Measurements from ENCODE around the gene TEAD1. TPM values are rescaled to one million over a fixed set of nuclear protein-coding genes. Genes with fewer than 3 reads are reported as not detected.
A peak's percentile ranks its signal among the peaks of the same experiment; 100 is the strongest.

TEAD1 gene
- total and polyA plus RNA-seq, 2 donors (not counting 3 experiments of a cell fraction or from before 2014, with no cell fraction given) = 15.3 to 49.0 TPM

DNA sequence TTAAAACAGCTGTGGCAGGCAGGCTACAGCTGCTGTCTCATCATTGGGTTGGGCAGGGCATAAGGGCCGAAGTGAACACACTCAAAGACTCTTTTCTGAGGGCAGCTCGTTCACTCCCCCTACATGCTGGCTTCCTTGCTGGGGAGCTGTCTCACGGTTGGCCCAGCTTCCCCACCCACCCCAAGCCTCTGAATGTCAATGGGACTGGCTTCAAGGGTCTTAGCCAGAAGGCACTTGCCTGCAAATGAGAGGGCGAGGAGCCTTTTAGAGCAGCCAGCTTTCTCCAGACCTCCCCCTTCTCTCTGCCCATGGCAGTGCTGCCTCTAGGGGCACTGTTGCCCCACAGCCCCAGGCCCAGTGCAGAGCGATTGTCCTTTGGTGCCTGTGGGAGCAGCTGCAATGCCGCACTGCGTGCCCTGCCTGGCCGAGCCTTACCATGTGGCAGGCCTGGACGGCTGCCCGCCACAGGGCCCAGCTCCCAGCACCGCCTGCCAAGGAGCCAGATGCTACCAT is 240.2 kb downstream of the TEAD1 start:
- Histone ChIP-seq H3K79me2 (ENCODE audit: control insufficient read depth, insufficient read depth, low read length) (no peaks in the 10 kb centered on the region), H3K27ac (ENCODE audit: insufficient read depth, low read depth, low read length) (no peak overlapping the region), H3K4me2 (ENCODE audit: insufficient read depth, low read length) (no peak overlapping the region), H3K36me3 (ENCODE audit: control insufficient read depth in 2 of 2, extremely low read depth in 1 of 2, insufficient read depth in 2 of 2, low read length in 2 of 2) (peaks cover 0 to 5% of the 10 kb centered on the region in 2 experiments), H3K4me3 (replicated peaks in 1 of 3; ENCODE audit: insufficient read depth in 1 of 3, low read depth in 1 of 3, low read length in 3 of 3) (no peak overlapping the region), H3K9me3 (replicated peaks; ENCODE audit: control insufficient read depth, insufficient read depth, low read length) (no peaks in the 10 kb centered on the region), H4K20me1 (replicated peaks; ENCODE audit: control insufficient read depth, extremely low read depth, insufficient read depth, low read length) (no peaks in the 10 kb centered on the region), H3K9ac (replicated peaks; ENCODE audit: extremely low read depth, insufficient read depth, low read length) (no peak overlapping the region), H3K27me3 (ENCODE audit: control insufficient read depth in 2 of 2, insufficient read depth in 2 of 2, low read length in 2 of 2) (no peaks in the 10 kb centered on the region), H2AFZ (ENCODE audit: low read depth, low read length) (no peak overlapping the region), H3K9me1 (replicated peaks; ENCODE audit: control insufficient read depth, extremely low read depth, insufficient read depth, low read length) (no peaks in the 10 kb centered on the region), H3K4me1 (ENCODE audit: control insufficient read depth, extremely low read depth, insufficient read depth, low read length) (no peaks in the 10 kb centered on the region)
- TF ChIP-seq POLR2AphosphoS5 (IDR thresholded peaks at IDR 0.05; ENCODE audit: insufficient read depth, low read depth, low read length) = no peak
- peak; percentile 56 to 76 for TF ChIP-seq CTCF (IDR thresholded peaks at IDR 0.05; ENCODE audit: extremely low read depth in 1 of 2, insufficient read depth in 1 of 2, low read depth in 1 of 2, low read length in 2 of 2)
- no peak for TF ChIP-seq MYC (IDR thresholded peaks at IDR 0.05; ENCODE audit: low read depth, low read length)
- no peak for FAIRE-seq
- ChIA-PET POLR2A (interaction anchor here (0.7 kb wide), 1 partner anchor 574 kb away, joined by 3 read pairs; no protein-coding TSS in a partner anchor), CTCF (interaction anchor here (0.6 to 1.8 kb wide), 22 partner anchors 9 to 628 kb away, joined by 3 to 9 read pairs (median 3); no protein-coding TSS in a partner anchor)
- no TSS peak for BruUV-seq (replicated peaks)
- dilution Hi-C loops (cut with MboI; ENCODE audit: extremely low pct_ligation_motif_present, low sequenced_read_pairs) = no loop called here
- intact Hi-C loops (cut with micrococcal nuclease) = no loop called here
- no peak for DNase-seq (ENCODE audit: low read depth, low spot score)

- CTCF ChIA-PET = interaction anchor here (1.1 to 1.8 kb wide), 10 partner anchors 14 to 584 kb away, joined by 3 to 9 read pairs (median 4); no protein-coding TSS in a partner anchor
- intact Hi-C loops (cut with micrococcal nuclease) (no loop called here), dilution Hi-C loops (cut with MboI; ENCODE audit: extremely low pct_ligation_motif_present, low sequenced_read_pairs) (no loop called here)
- TF ChIP-seq POLR2AphosphoS5 (IDR thresholded peaks at IDR 0.05; ENCODE audit: insufficient read depth, low read depth, low read length) (no peak), EZH2 (IDR thresholded peaks at IDR 0.05; ENCODE audit: borderline replicate concordance, low read depth, low read length, severe bottlenecking) (no peak), POLR2A (IDR thresholded peaks at IDR 0.05; ENCODE audit: low read depth, low read length) (no peak), MYC (IDR thresholded peaks at IDR 0.05; ENCODE audit: low read depth, low read length) (no peak), CTCF (IDR thresholded peaks at IDR 0.05; ENCODE audit: extremely low read depth in 1 of 2, insufficient read depth in 1 of 2, low read depth in 1 of 2, low read length in 2 of 2) (no peak), JUN (IDR thresholded peaks at IDR 0.05; ENCODE audit: borderline replicate concordance, insufficient read depth, insufficient read length, low read depth) (no peak), FOS (IDR thresholded peaks at IDR 0.05; ENCODE audit: borderline replicate concordance, insufficient read depth, low read length) (no peak), GATA2 (IDR thresholded peaks at IDR 0.05; ENCODE audit: insufficient read depth, insufficient read length, low read depth, low read length) (no peak)
- TF ChIP-seq, protein P1, sequence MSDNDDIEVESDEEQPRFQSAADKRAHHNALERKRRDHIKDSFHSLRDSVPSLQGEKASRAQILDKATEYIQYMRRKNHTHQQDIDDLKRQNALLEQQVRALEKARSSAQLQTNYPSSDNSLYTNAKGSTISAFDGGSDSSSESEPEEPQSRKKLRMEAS (IDR thresholded peaks at IDR 0.05; ENCODE audit: insufficient read depth, insufficient read length) = no peak
- H3K36me3 ChIP-seq (ENCODE audit: control insufficient read depth in 2 of 2, extremely low read depth in 1 of 2, insufficient read depth in 2 of 2, low read length in 2 of 2) = peaks cover 0 to 5% of the 10 kb centered on the region in 2 experiments
- no peak overlapping the region for H3K9ac ChIP-seq (replicated peaks; ENCODE audit: extremely low read depth, insufficient read depth, low read length)
- no peaks in the 10 kb centered on the region for H3K4me1 ChIP-seq (ENCODE audit: control insufficient read depth, extremely low read depth, insufficient read depth, low read length)
- no peak overlapping the region for H2AFZ ChIP-seq (ENCODE audit: low read depth, low read length)
- no peaks in the 10 kb centered on the region for H3K27me3 ChIP-seq (ENCODE audit: control insufficient read depth in 2 of 2, insufficient read depth in 2 of 2, low read length in 2 of 2)
- DNase-seq (ENCODE audit: low read depth, low spot score) (no peak), FAIRE-seq (no peak)
- no TSS peak for BruUV-seq (replicated peaks)
- no peaks in the 10 kb centered on the region for H3K9me3 ChIP-seq (replicated peaks; ENCODE audit: control insufficient read depth, insufficient read depth, low read length)
- no peaks in the 10 kb centered on the region for H3K79me2 ChIP-seq (ENCODE audit: control insufficient read depth, insufficient read depth, low read length)
- H3K4me3 ChIP-seq (replicated peaks in 1 of 3; ENCODE audit: insufficient read depth in 1 of 3, low read depth in 1 of 3, low read length in 3 of 3) = no peak overlapping the region
- no peaks in the 10 kb centered on the region for H4K20me1 ChIP-seq (replicated peaks; ENCODE audit: control insufficient read depth, extremely low read depth, insufficient read depth, low read length)
- POLR2A ChIA-PET = no interaction called here
- H3K9me1 ChIP-seq (replicated peaks; ENCODE audit: control insufficient read depth, extremely low read depth, insufficient read depth, low read length) = no peaks in the 10 kb centered on the region
- no peak overlapping the region for H3K4me2 ChIP-seq (ENCODE audit: insufficient read depth, low read length)
- no peak overlapping the region for H3K27ac ChIP-seq (ENCODE audit: insufficient read depth, low read depth, low read length)
Measured at GRCh38 chr11:12915093-12915492, 240.9 kb downstream of the TEAD1 start.
